ENCODE measurements around the gene PYCARD. TPM values are rescaled to one million over a fixed set of nuclear protein-coding genes. Genes with fewer than 3 reads are reported as not detected.
"Not testable (repeated sequence)": the region's sequence is repeated elsewhere in the genome, so short reads cannot be mapped to it uniquely, and the experiment has no call there.

PYCARD gene
- total and polyA plus RNA-seq, 2 donors (not counting 3 experiments of a cell fraction or from before 2014, with no cell fraction given), result 19.1 to 40.1 TPM

GRCh38 chr16:31246296-31246695, 43.7 kb upstream of the PYCARD start:
- Histone ChIP-seq H2AFZ (ENCODE audit: low read depth, low read length) (no peak overlapping the region), H3K36me3 (ENCODE audit: control insufficient read depth in 2 of 2, extremely low read depth in 1 of 2, insufficient read depth in 2 of 2, low read length in 2 of 2) (no peaks in the 10 kb centered on the region), H3K4me3 (replicated peaks in 1 of 3; ENCODE audit: insufficient read depth in 1 of 3, low read depth in 1 of 3, low read length in 3 of 3) (no peak overlapping the region), H3K27ac (ENCODE audit: insufficient read depth, low read depth, low read length) (no peak overlapping the region), H3K4me1 (ENCODE audit: control insufficient read depth, extremely low read depth, insufficient read depth, low read length) (no peaks in the 10 kb centered on the region), H3K9me3 (replicated peaks; ENCODE audit: control insufficient read depth, insufficient read depth, low read length) (no peaks in the 10 kb centered on the region), H4K20me1 (replicated peaks; ENCODE audit: control insufficient read depth, extremely low read depth, insufficient read depth, low read length) (no peaks in the 10 kb centered on the region), H3K79me2 (ENCODE audit: control insufficient read depth, insufficient read depth, low read length) (no peaks in the 10 kb centered on the region), H3K9me1 (replicated peaks; ENCODE audit: control insufficient read depth, extremely low read depth, insufficient read depth, low read length) (no peaks in the 10 kb centered on the region), H3K27me3 (ENCODE audit: control insufficient read depth in 2 of 2, insufficient read depth in 2 of 2, low read length in 2 of 2) (peaks cover 2 to 5% of the 10 kb centered on the region in 2 experiments), H3K9ac (replicated peaks; ENCODE audit: extremely low read depth, insufficient read depth, low read length) (no peak overlapping the region), H3K4me2 (ENCODE audit: insufficient read depth, low read length) (no peak overlapping the region)
- intact Hi-C loops (cut with micrococcal nuclease) (no loop called here), dilution Hi-C loops (cut with MboI; ENCODE audit: extremely low pct_ligation_motif_present, low sequenced_read_pairs) (no loop called here)
- BruUV-seq (replicated peaks), result no TSS peak
- DNase-seq (ENCODE audit: low read depth, low spot score) (no peak), FAIRE-seq (no peak)
- TF ChIP-seq POLR2AphosphoS5 (IDR thresholded peaks at IDR 0.05; ENCODE audit: insufficient read depth, low read depth, low read length) (no peak), POLR2A (IDR thresholded peaks at IDR 0.05; ENCODE audit: low read depth, low read length) (no peak)
- TF ChIP-seq, protein P1, sequence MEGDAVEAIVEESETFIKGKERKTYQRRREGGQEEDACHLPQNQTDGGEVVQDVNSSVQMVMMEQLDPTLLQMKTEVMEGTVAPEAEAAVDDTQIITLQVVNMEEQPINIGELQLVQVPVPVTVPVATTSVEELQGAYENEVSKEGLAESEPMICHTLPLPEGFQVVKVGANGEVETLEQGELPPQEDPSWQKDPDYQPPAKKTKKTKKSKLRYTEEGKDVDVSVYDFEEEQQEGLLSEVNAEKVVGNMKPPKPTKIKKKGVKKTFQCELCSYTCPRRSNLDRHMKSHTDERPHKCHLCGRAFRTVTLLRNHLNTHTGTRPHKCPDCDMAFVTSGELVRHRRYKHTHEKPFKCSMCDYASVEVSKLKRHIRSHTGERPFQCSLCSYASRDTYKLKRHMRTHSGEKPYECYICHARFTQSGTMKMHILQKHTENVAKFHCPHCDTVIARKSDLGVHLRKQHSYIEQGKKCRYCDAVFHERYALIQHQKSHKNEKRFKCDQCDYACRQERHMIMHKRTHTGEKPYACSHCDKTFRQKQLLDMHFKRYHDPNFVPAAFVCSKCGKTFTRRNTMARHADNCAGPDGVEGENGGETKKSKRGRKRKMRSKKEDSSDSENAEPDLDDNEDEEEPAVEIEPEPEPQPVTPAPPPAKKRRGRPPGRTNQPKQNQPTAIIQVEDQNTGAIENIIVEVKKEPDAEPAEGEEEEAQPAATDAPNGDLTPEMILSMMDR (IDR thresholded peaks at IDR 0.05; ENCODE audit: extremely low read depth in 1 of 2, insufficient read depth in 1 of 2, low read depth in 1 of 2, low read length in 2 of 2), result no peak
- ChIA-PET POLR2A (no interaction called here), CTCF (interaction anchor here (0.9 kb wide), 1 partner anchor 9 kb away, joined by 3 read pairs; no protein-coding TSS in a partner anchor)

DNA sequence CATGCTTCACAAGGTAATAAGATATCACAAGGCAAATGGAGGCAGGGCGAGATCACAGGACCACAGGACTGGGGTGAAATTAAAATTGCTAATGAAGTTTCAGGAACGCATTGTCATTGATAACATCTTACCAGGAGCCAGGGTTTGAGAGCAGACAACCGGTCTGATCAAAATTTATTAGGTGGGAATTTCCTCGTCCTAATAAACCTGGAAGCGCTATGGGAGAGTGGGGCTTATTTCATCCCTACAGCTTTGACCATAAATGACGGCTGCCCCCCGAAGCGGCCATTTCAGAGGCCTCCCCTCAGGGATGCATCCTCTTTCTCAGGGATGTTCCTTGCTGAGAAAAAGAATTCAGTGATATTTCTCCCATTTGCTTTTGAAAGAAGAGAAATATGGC, 43.0 kb upstream of the PYCARD start:
- H3K4me1 ChIP-seq (ENCODE audit: control insufficient read depth, extremely low read depth, insufficient read depth, low read length); H4K20me1 ChIP-seq (replicated peaks; ENCODE audit: control insufficient read depth, extremely low read depth, insufficient read depth, low read length); H3K9me3 ChIP-seq (replicated peaks; ENCODE audit: control insufficient read depth, insufficient read depth, low read length); H3K9me1 ChIP-seq (replicated peaks; ENCODE audit: control insufficient read depth, extremely low read depth, insufficient read depth, low read length); H3K27me3 ChIP-seq (ENCODE audit: control insufficient read depth in 2 of 2, insufficient read depth in 2 of 2, low read length in 2 of 2); DNase-seq (ENCODE audit: low read depth, low spot score); POLR2A ChIA-PET; H3K9ac ChIP-seq (replicated peaks; ENCODE audit: extremely low read depth, insufficient read depth, low read length); intact Hi-C loops (cut with micrococcal nuclease); H3K36me3 ChIP-seq (ENCODE audit: control insufficient read depth in 2 of 2, extremely low read depth in 1 of 2, insufficient read depth in 2 of 2, low read length in 2 of 2); H2AFZ ChIP-seq (ENCODE audit: low read depth, low read length); BruUV-seq (replicated peaks); H3K4me2 ChIP-seq (ENCODE audit: insufficient read depth, low read length); CTCF ChIA-PET; H3K27ac ChIP-seq (ENCODE audit: insufficient read depth, low read depth, low read length); H3K79me2 ChIP-seq (ENCODE audit: control insufficient read depth, insufficient read depth, low read length); FAIRE-seq; dilution Hi-C loops (cut with MboI; ENCODE audit: extremely low pct_ligation_motif_present, low sequenced_read_pairs); H3K4me3 ChIP-seq (replicated peaks in 1 of 3; ENCODE audit: insufficient read depth in 1 of 3, low read depth in 1 of 3, low read length in 3 of 3): not testable (repeated sequence)
